AG10803 (cell line): Measurements from ENCODE around the gene PCDHA8.
"Not testable (repeated sequence)": the region's sequence is repeated elsewhere in the genome, so short reads cannot be mapped to it uniquely, and the experiment has no call there.

Source experiments
- DNase-seq: peaks from one replicate; pipeline ENCODE4 v3.0.0; 2010; ENCODE audit warnings: low read depth
- H3K4me3 ChIP-seq: 2 replicates; pipeline ENCODE4 v1.5.1; 2011; ENCODE audit warnings: mild to moderate bottlenecking, low read length, control low read depth
- TF ChIP-seq, protein P1 (sequence below): conservative IDR thresholded peaks from 2 replicates; pipeline ENCODE4 v1.5.1; 2011; ENCODE audit warnings: mild to moderate bottlenecking, low read length, control low read depth, inconsistent platforms

Gene PCDHA8

DNA sequence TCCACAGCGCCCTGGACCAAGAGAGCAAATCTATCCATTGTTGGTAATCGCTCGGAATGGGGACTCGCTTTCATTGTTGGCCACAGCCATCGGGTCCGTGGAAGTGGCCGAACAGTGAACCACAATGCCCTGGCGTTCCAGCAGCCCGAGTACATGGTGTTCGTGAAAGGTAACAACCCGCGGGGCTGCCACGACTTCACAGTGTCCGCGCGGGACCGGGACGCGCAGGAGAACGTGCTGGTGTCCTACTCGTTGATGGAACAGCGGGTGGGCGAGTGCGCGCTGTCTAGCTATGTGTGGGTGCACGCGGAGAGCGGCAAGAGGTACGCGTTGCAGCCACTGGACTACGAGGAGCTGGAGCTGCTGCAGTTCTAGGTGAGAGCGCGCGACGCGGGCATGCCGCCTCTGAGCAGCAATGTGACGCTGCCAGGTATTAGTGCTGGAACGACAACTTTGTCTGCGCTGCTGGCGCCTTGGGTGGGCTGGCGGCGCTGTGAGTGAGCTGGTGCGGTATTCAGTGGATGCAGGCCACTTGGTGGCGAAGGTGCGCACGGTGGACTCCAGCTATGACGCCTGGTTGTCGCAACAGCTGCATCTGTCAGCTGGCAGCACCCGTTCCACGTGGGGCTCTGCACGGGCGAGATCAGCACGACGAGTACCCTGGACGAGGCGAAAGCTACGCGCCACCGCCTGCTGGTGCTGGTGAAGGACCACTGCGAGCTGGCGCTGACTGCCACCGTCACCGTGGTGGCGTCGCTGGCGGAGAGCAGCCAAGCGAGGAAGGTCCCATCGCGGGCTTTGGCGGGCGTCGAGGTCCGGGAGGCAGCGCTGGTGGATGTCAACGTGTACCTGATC, 21.7 kb downstream of the PCDHA8 start:
- TF ChIP-seq, protein P1, sequence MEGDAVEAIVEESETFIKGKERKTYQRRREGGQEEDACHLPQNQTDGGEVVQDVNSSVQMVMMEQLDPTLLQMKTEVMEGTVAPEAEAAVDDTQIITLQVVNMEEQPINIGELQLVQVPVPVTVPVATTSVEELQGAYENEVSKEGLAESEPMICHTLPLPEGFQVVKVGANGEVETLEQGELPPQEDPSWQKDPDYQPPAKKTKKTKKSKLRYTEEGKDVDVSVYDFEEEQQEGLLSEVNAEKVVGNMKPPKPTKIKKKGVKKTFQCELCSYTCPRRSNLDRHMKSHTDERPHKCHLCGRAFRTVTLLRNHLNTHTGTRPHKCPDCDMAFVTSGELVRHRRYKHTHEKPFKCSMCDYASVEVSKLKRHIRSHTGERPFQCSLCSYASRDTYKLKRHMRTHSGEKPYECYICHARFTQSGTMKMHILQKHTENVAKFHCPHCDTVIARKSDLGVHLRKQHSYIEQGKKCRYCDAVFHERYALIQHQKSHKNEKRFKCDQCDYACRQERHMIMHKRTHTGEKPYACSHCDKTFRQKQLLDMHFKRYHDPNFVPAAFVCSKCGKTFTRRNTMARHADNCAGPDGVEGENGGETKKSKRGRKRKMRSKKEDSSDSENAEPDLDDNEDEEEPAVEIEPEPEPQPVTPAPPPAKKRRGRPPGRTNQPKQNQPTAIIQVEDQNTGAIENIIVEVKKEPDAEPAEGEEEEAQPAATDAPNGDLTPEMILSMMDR: no peak

DNA sequence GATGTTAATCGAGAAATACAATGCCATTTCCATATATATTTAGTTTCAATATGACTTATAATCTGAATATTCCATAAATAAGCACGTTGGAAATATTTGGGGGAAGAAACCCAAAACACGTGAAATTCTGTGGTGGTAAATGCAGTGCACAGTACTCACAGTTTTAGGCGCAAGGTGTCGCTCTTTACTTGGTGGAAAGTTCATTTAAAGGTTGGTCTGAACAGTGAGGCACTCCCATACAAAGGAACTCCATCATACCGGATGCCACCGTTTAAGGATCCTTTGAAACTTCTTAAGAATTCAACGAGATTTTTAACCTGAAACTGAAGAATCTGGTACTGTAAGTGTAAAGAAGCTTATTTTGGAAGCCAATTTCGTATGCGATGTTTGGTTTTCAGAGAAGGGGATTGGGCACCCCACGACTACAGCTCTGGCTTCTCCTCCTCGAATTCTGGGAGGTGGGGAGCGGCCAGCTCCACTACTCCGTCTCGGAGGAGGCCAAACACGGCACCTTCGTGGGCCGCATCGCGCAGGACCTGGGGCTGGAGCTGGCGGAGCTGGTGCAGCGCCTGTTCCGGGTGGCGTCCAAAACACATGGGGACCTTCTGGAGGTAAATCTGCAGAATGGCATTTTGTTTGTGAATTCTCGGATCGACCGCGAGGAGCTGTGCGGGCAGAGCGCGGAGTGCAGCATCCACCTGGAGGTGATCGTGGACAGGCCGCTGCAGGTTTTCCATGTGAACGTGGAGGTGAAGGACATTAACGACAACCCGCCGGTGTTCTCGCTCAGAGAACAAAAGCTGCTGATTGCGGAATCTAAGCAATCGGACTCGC, 28.0 kb downstream of the PCDHA8 start, which contains the start of gene PCDHA11:
PCDHA11 (plus strand) TSS at position 237 of the 834 bp plus-strand sequence; CDS start at position 384, 147 bp downstream.
- no peak for DNase-seq
- no peak within 1 kb of the TSS for H3K4me3 ChIP-seq

More for the DNA sequence above, 21.7 kb downstream of the PCDHA8 start:
- DNase-seq: no peak
- H3K4me3 ChIP-seq: no peak overlapping the region

DNA sequence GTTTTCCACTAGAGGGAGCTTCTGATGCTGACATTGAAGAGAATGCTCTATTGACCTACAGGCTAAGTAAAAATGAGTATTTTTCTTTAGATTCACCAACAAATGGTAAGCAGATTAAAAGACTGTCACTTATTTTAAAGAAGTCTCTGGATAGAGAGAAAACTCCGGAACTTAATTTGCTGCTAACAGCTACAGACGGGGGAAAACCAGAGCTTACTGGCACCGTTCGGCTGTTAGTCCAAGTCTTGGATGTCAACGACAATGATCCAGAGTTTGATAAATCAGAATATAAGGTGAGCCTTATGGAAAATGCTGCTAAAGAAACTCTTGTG, 28.5 kb downstream of the PCDHA8 start:
- no peak for DNase-seq
- TF ChIP-seq, protein P1: peak; percentile 32

More for the DNA sequence above, 28.0 kb downstream of the PCDHA8 start, which contains the start of gene PCDHA11:
- TF ChIP-seq, protein P1: peak; percentile 24; the same call in 1 of the 2 replicates

DNA sequence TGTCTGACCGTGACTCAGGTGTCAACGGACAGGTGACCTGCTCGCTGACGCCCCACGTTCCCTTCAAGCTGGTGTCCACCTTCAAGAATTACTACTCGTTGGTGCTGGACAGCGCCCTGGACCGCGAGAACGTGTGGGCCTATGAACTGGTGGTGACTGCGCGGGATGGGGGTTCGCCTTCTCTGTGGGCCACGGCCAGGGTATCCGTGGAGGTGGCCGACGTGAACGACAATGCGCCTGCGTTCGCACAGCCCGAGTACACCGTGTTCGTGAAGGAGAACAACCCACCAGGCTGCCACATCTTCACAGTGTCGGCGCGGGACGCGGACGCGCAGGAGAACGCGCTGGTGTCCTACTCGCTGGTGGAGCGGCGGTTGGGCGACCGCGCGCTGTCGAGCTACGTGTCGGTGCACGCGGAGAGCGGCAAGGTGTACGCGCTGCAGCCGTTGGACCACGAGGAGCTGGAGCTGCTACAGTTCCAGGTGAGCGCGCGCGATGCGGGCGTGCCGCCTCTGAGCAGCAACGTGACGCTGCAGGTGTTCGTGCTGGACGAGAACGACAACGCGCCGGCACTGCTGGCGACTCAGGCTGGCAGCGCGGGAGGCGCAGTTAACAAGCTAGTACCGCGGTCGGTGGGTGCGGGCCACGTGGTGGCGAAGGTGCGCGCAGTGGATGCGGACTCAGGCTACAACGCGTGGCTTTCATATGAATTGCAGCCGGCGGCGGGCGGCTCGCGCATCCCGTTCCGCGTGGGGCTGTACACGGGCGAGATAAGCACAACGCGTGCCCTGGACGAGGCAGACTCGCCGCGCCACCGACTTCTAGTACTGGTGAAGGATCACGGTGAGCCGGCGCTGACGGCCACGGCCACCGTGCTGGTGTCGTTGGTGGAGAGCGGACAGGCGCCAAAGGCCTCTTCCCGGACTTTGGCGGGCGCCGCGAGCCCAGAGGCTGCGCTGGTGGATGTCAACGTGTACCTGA, 29.5 kb downstream of the PCDHA8 start:
- no peak for DNase-seq
- H3K4me3 ChIP-seq: no peak overlapping the region
- TF ChIP-seq, protein P1: no peak

More for the DNA sequence above, 28.5 kb downstream of the PCDHA8 start:
- no peak overlapping the region for H3K4me3 ChIP-seq

DNA sequence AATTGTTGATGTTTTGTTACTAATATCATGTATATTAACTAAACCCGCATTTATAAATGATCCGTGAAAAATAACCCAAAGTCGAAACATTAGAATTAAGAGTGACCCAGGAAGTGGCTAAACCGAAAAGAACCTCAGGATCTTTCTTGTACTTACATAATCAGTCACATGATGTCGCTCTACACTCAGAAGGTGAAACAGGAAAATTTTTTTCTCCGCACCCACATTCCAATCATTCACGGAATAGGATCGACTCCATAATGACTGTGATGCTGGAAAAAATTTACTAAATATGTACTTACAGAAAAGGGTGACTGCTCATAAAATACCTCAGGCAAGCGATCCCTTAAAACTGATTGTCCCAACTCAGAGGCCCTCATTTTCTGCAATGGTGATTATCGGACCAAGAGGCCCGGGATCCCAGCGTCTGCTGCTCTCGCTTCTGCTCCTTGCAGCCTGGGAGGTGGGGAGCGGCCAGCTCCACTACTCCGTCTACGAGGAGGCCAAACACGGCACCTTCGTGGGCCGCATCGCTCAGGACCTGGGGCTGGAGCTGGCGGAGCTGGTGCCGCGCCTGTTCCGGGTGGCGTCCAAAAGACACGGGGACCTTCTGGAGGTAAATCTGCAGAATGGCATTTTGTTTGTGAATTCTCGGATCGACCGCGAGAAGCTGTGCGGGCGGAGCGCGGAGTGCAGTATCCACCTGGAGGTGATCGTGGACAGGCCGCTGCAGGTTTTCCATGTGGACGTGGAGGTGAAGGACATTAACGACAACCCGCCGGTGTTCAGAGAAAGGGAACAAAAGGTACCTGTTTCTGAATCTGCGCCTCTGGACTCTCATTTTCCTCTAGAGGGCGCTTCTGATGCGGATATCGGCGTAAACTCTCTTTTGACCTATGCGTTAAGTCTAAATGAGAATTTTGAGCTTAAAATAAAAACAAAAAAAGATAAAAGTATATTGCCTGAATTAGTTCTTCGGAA, 34.4 kb downstream of the PCDHA8 start, which contains the start of gene PCDHA12:
PCDHA12 (plus strand) TSS at position 224 of the 981 bp plus-strand sequence; CDS start at position 389, 165 bp downstream.
- TF ChIP-seq, protein P1: no peak
- no peak within 1 kb of the TSS for H3K4me3 ChIP-seq
- no peak for DNase-seq

DNA sequence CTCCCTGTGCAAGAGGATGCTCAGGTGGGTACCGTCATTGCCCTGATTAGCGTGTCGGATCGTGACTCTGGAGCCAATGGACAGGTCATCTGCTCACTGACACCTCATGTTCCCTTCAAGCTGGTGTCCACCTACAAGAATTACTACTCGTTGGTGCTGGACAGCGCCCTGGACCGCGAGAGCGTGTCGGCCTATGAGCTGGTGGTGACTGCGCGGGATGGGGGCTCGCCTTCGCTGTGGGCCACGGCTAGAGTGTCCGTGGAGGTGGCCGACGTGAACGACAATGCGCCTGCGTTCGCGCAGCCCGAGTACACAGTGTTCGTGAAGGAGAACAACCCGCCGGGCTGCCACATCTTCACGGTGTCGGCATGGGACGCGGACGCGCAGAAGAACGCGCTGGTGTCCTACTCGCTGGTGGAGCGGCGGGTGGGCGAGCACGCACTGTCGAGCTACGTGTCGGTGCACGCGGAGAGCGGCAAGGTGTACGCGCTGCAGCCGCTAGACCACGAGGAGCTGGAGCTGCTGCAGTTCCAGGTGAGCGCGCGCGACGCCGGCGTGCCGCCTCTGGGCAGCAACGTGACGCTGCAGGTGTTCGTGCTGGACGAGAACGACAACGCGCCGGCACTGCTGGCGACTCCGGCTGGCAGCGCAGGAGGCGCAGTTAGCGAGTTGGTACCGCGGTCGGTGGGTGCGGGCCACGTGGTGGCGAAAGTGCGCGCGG, 35.7 kb downstream of the PCDHA8 start:
- H3K4me3 ChIP-seq, DNase-seq: not testable (repeated sequence)
